SK-N-DZ (cell line): ENCODE results near the gene ANGPTL2. TPM values are rescaled to one million over a fixed set of nuclear protein-coding genes. Genes with fewer than 3 reads are reported as not detected.
"Not testable (repeated sequence)": the region's sequence is repeated elsewhere in the genome, so short reads cannot be mapped to it uniquely, and the experiment has no call there.

Source experiments
- DNase-seq: peaks from one replicate; pipeline ENCODE4 v3.0.0-alpha.2; 2015; ENCODE audit warnings: low spot score
- polyA plus RNA-seq, 2 experiments: library from polyadenylated mRNA; depleted of rRNA; stranded (reverse); fragments of >200 nt; gene quantifications; 2 replicates each; pipeline ENCODE4 v1.2.3, GENCODE V29; 2014

The ANGPTL2 gene
- 6.2 and 8.2 TPM in 2 replicates for polyA plus RNA-seq (2014; cell fraction: cytosol; rRNA removed)
- 3.3 and 4.0 TPM in 2 replicates for polyA plus RNA-seq (2014; cell fraction: nucleus; rRNA removed)

GRCh38 chr9:127122176-127123063 lies at the start of gene ANGPTL2:
TSS of gene ANGPTL2 (minus strand) at chr9:127122635. CDS start at chr9:127108731, 13,904 bp downstream.
- DNase-seq, result peak; percentile 90

DNA sequence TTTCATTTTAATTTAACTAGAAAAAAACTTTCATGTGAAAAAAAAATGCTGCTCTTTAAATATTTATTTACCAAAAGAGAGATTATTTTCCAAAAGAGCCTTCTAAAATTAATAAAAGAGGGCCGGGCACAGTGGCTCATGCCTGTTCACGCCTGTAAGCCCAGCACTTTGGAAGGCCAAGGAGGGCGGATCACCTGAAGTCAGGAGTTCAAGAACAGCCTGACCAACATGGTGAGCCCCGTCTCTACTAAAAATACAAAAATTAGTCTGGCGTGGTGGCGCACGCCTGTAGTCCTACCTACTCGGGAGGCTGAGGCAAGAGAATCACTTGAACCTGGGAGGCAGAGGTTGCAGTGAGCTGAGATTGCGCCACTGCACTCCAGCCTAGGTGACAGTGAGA lies 48.9 kb upstream of the ANGPTL2 start:
- DNase-seq, result not testable (repeated sequence)

DNA sequence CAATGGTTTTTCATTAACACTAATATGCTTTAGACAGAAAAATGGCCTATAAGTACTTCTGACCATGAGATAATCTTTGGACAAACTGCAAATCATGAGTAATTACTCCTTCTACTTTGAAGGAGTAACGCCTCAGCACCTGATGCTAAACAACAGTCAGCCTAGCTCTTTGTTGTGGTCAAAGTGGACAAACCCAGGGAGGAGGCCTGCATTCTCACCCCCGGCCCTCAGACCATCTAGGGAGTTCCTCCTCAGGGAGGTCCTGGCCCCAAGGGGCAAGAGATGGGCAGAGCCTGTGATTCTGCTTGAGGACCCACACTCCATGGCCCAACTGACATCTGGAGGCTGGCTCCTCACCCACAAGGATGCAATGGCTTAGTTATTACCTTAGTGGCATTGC lies 48.2 kb upstream of the ANGPTL2 start:
- DNase-seq, result no peak

DNA sequence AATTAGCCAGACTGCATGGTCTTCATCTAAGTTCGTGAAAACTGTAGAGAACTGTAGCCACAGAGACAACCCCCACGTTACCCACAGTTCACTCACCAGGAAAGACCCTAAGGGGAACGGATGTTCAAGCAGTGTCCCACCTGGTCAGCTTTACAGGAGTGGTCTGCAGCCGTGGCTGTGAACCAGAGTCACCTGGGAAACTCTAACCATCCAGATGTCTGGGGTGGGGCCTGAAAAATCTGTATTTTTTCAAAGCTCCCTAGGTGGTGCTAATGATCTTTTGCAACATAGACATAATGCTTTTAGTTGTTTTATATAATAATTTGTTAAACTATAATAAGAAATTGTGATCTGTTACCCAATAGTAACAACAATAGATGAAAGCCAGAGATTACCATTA lies 47.7 kb upstream of the ANGPTL2 start:
- DNase-seq, result no peak

- no peak for DNase-seq
These were observed 47.1 kb upstream of the ANGPTL2 start for GRCh38 chr9:127169575-127169883.

- DNase-seq, result no peak
These were observed 46.5 kb upstream of the ANGPTL2 start for GRCh38 chr9:127168756-127169574.

GRCh38 chr9:127167560-127168326 lies 45.3 kb upstream of the ANGPTL2 start:
- DNase-seq, result no peak

- DNase-seq, result peak; percentile 83
These were observed 44.5 kb upstream of the ANGPTL2 start for GRCh38 chr9:127166651-127167524.

DNA sequence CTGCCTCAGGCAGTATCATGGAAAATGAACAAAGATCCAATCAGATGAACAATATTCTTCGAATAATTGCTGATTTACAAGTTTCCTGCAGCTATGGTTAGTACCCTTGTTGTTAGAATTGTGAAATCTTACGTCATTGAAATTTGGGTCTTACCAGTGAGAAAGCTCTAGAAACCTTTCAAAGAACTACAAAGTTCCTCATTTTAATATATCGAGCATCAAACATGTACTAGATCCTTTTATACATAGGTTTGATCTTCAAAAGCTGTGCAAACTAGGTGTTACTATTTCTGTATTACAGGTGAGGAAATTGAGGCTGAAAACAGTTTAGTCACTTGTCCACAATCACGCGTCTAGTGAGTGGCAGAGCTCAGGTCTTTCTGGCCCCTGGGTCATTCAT lies 43.7 kb upstream of the ANGPTL2 start:
- DNase-seq, result no peak

GRCh38 chr9:127165116-127165515 lies 42.7 kb upstream of the ANGPTL2 start:
- no peak for DNase-seq

- no peak for DNase-seq
These were observed 41.0 kb upstream of the ANGPTL2 start for GRCh38 chr9:127163409-127163808.

- no peak for DNase-seq
These were observed 40.5 kb upstream of the ANGPTL2 start for GRCh38 chr9:127162864-127163365.

DNA sequence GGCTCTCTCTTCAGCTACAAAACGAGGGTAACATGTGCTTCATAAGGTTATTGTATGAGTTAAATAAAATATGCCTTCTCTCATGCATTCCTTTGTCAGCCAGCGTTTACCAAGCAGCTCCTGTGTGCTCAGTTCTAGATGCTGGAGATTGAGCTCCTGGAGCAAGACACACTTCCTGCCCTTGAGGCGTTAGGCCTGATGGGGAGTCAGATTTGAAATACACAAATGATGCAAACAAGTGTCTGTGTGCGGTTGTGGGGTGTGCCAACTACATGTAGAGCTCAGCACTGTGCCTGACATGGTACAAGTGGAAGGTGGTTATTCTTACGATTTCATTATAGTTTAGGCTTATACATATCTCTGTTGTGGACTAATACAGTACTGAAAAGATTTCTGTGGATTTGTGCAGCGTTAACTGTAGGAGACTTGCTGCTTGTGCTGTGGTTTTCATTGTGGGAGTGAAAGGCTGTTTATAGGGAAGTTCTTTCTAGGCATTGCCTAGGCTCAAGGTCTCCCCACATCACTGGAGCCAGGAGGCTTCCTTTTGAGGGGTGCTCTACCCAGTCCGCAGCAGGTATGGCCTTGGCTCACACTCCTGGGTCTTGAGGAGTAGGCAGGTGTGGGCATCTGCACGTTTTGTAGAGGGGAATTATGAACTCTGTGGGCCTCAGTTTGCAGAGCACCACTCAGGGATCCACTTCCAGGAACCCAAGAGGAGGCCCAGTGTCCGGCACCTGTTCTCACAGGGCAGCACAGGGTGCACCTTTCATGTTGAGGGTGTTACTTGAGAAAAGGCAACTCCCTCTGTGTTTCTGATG lies 39.8 kb upstream of the ANGPTL2 start:
- no peak for DNase-seq

DNA sequence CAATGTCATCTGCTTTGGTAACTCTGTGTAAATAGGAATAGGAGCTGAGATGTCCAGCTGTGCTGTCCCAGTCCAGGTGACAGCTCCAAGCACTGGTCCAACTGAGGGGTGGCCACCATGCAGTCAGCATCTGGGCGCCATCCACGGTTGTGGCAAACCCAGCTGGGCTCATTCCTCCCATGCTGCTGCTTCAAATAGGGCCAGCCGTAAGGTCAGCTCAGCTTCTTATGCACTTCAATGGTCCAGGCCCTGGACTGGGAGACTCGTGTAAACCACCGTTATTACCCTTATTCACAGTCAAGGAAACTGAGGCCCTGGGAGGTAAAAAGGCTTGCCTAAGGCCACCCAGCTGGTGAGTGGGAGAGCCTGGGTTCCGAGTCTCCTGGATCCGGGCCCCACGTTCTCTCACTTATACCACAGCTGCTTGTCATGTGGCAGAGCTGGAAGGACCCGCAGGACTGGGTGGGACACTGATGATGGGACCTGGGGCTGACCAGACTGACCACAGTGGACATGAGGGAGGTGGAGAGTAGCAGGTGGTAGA lies 38.7 kb upstream of the ANGPTL2 start:
- no peak for DNase-seq

DNA sequence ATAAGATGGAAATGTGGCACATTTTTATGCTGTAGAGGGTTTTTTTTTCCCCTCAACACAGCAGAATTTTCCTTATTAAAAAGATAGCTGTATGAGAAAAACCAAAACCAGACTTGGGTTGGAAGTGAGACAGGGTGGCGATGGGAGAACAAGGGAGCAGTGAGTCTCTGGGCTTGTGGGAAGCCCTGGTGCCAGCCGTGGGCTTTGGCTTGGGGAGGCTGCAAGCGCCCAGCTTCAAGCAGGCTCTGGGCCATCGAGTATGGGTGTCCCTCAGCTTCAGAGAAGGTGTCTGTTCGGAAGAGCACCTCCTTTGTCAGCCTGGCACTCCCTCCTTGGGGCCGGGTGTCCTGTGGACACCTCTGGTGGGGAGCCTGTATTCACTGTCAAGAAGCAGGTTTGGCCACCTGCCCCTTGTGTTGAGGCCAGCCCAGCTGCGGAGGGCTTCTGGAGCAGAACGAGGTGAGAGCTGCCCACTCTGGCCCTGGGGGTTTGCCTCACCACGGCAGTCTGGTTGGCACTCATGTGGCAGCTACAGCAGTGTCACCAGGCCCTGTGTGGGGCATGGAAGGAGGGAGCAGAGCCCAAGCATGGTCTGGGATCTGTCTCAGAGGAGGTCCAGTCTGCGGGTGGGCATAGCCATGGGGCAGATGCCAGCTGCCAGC lies 37.6 kb upstream of the ANGPTL2 start:
- no peak for DNase-seq

GRCh38 chr9:127159325-127159801 lies 36.9 kb upstream of the ANGPTL2 start:
- peak; percentile 48 for DNase-seq

DNA sequence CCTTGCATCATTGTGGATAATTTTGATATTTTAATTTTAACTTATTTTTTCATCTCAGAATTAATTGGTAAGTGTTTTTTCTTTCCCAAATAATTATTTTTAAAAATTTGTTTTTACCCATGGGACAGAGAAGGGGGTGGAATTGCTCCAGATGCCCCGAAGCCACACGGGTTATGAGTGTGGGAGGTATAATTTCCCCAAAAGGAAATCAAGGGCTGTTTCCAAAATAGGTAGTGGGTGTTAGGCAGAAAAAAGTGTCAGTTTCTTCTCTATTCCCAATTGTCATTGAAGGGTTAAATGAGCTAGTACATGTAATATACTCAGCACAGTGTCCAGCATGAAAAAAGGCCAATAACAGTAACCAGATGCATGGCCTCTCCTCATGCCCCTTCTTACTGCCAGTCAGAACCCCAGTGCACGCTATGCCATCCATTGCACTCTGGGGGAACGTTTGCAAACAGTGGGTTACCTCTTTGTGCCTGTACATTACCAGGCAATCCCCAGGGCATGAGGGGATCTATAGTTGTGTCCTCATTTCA lies 36.4 kb upstream of the ANGPTL2 start:
- DNase-seq, result no peak

- DNase-seq, result no peak
These were observed 33.0 kb upstream of the ANGPTL2 start for GRCh38 chr9:127155314-127155960.
